Neural cell (in vitro differentiated cells): ENCODE measurements around the gene CNTNAP2. TPM values are rescaled to one million over a fixed set of nuclear protein-coding genes. Genes with fewer than 3 reads are reported as not detected.

ENCODE experiments used
- H2AFZ ChIP-seq: fragments of 200-600, 300-800 bp; sonication (generic), shearing (Covaris generic); 2 replicates; pipeline ENCODE4 v1.6.0; 2014; ENCODE audit warnings: low read depth, mild to moderate bottlenecking, antibody characterized with exemption, low read length, moderate library complexity
- H3F3A ChIP-seq: fragments of 200-600 bp; shearing (Covaris generic); 2 replicates; pipeline ENCODE4 v1.6.1; 2016; ENCODE audit warnings: mild to moderate bottlenecking, moderate library complexity, mixed read lengths, antibody characterized with exemption, low read length; ENCODE audit not compliant: insufficient read depth, poor library complexity, severe bottlenecking
- H3K27ac ChIP-seq: fragments of 200-600, 300-800 bp; sonication (generic), shearing (Covaris generic); 2 replicates; pipeline ENCODE4 v1.5.1; 2014; ENCODE audit warnings: mild to moderate bottlenecking, low read length, moderate library complexity
- H3K27me3 ChIP-seq: fragments of 300-800, 200-600 bp; sonication (generic), shearing (Covaris generic); 2 replicates; pipeline ENCODE4 v1.6.0; 2014; ENCODE audit warnings: mild to moderate bottlenecking, low read depth, low read length, moderate library complexity; ENCODE audit not compliant: insufficient read depth
- H3K36me3 ChIP-seq: fragments of 300-800, 200-600 bp; sonication (generic), shearing (Covaris generic); 2 replicates; pipeline ENCODE4 v1.5.1; 2014; ENCODE audit warnings: mild to moderate bottlenecking, antibody characterized with exemption, low read length, moderate library complexity; ENCODE audit not compliant: insufficient read depth
- H3K4me2 ChIP-seq: fragments of 300-800, 200-600 bp; sonication (generic), shearing (Covaris generic); 2 replicates; pipeline ENCODE4 v1.6.0; 2014; ENCODE audit warnings: mild to moderate bottlenecking, low read length
- H3K4me3 ChIP-seq: fragments of 300-800, 200-600 bp; sonication (generic), shearing (Covaris generic); 2 replicates; pipeline ENCODE4 v1.5.1; 2014; ENCODE audit warnings: mild to moderate bottlenecking, low read length, moderate library complexity
- H3K79me2 ChIP-seq: fragments of 200-600 bp; shearing (Covaris generic); replicated peaks from 2 replicates; pipeline ENCODE4 v1.6.0; 2014; ENCODE audit warnings: mild to moderate bottlenecking, low read length, moderate library complexity; ENCODE audit not compliant: insufficient read depth
- H3K9ac ChIP-seq: fragments of 300-800, 200-600 bp; sonication (generic), shearing (Covaris generic); 2 replicates; pipeline ENCODE4 v1.6.1; 2016; ENCODE audit warnings: mild to moderate bottlenecking, low read length, mixed read lengths
- H3K9me2 ChIP-seq: fragments of 200-600 bp; shearing (Covaris generic); 2 replicates; pipeline ENCODE4 v1.6.1; 2016; ENCODE audit warnings: mild to moderate bottlenecking, low read length, mixed read lengths; ENCODE audit not compliant: insufficient read depth
- H3K9me3 ChIP-seq: fragments of 200-600, 300-800 bp; sonication (generic), shearing (Covaris generic); 2 replicates; pipeline ENCODE4 v1.6.1; 2016; ENCODE audit warnings: mild to moderate bottlenecking, mixed run types, low read length, moderate library complexity, mixed read lengths
- H4K20me1 ChIP-seq: fragments of 200-600 bp; shearing (Covaris generic); 2 replicates; pipeline ENCODE4 v1.6.1; 2016; ENCODE audit warnings: mild to moderate bottlenecking, mixed run types; ENCODE audit not compliant: insufficient read depth
- CTCF ChIP-seq: fragments of 450-650 bp; IDR thresholded peaks from 2 replicates; pipeline ENCODE4 v1.5.1; 2014; ENCODE audit warnings: antibody characterized with exemption, mild to moderate bottlenecking, moderate library complexity; ENCODE audit not compliant: poor library complexity, severe bottlenecking
- EP300 ChIP-seq: fragments of 450-650 bp; conservative IDR thresholded peaks from 2 replicates; pipeline ENCODE4 v1.6.1; 2014; ENCODE audit warnings: antibody characterized with exemption, mild to moderate bottlenecking, moderate library complexity; ENCODE audit not compliant: poor library complexity, severe bottlenecking
- EZH2 ChIP-seq: fragments of 200-600, 300-800 bp; shearing (Covaris generic), sonication (generic); IDR thresholded peaks from 2 replicates; pipeline ENCODE4 v1.6.1; 2014; ENCODE audit warnings: antibody characterized with exemption, low read length, borderline replicate concordance, mild to moderate bottlenecking; ENCODE audit not compliant: insufficient read depth, poor library complexity, severe bottlenecking
- MXI1 ChIP-seq: fragments of 450-650 bp; conservative IDR thresholded peaks from 2 replicates; pipeline ENCODE4 v1.6.1; 2014; ENCODE audit warnings: antibody characterized with exemption, mild to moderate bottlenecking; ENCODE audit not compliant: poor library complexity, severe bottlenecking
- POLR2AphosphoS5 ChIP-seq: IDR thresholded peaks from 2 replicates; pipeline ENCODE4 v1.6.1; 2012
- RAD21 ChIP-seq: fragments of 450-650 bp; conservative IDR thresholded peaks from 2 replicates; pipeline ENCODE4 v1.6.1; 2014; ENCODE audit warnings: antibody characterized with exemption, mild to moderate bottlenecking, moderate library complexity
- REST ChIP-seq: IDR thresholded peaks from 2 replicates; pipeline ENCODE4 v1.6.1; 2012; ENCODE audit warnings: borderline replicate concordance
- SMC3 ChIP-seq: fragments of 450-650 bp; conservative IDR thresholded peaks from 2 replicates; pipeline ENCODE4 v1.6.1; 2014; ENCODE audit warnings: antibody characterized with exemption, mild to moderate bottlenecking, moderate library complexity; ENCODE audit not compliant: poor library complexity
- TAF1 ChIP-seq: IDR thresholded peaks from 2 replicates; pipeline ENCODE4 v1.6.1; 2012; ENCODE audit warnings: low read depth
- polyA plus RNA-seq: library from polyadenylated mRNA; depleted of rRNA; stranded (reverse); fragments of >200 nt; gene quantifications from 2 replicates; pipeline ENCODE4 v1.2.3, GENCODE V29; 2014

The CNTNAP2 gene
- polyA plus RNA-seq, 1 donor from 2014 or later: 276 TPM

- TF ChIP-seq REST (no peak), EP300 (no peak), MXI1 (no peak), CTCF (no peak), POLR2AphosphoS5 (no peak), TAF1 (no peak), SMC3 (no peak), RAD21 (no peak), EZH2 (no peak)
- H3F3A ChIP-seq: no peaks in the 10 kb centered on the region
- H3K9me2 ChIP-seq: no peaks in the 10 kb centered on the region
- H3K4me2 ChIP-seq: no peak overlapping the region
- no peak overlapping the region for H3K4me3 ChIP-seq
- no peaks in the 10 kb centered on the region for H3K36me3 ChIP-seq
- no peaks in the 10 kb centered on the region for H3K27me3 ChIP-seq
- no peaks in the 10 kb centered on the region for H3K9me3 ChIP-seq
- H3K27ac ChIP-seq: no peak overlapping the region
- H4K20me1 ChIP-seq: no peaks in the 10 kb centered on the region
- no peak overlapping the region for H2AFZ ChIP-seq
- H3K9ac ChIP-seq: no peak overlapping the region
- no peaks in the 10 kb centered on the region for H3K79me2 ChIP-seq
These were observed 2019.4 kb downstream of the CNTNAP2 start for GRCh38 chr7:148135997-148136396.

GRCh38 chr7:148142660-148143248 lies 2026.2 kb downstream of the CNTNAP2 start:
- no peak overlapping the region for H3K4me2 ChIP-seq
- H3K4me3 ChIP-seq: no peak overlapping the region
- H3K79me2 ChIP-seq: no peaks in the 10 kb centered on the region
- TF ChIP-seq MXI1: no peak
- TF ChIP-seq RAD21: peak; percentile 61
- TF ChIP-seq REST: no peak
- peak; percentile 59 for TF ChIP-seq CTCF
- no peak for TF ChIP-seq EP300
- TF ChIP-seq EZH2: no peak
- peak; percentile 43 for TF ChIP-seq SMC3
- no peak for TF ChIP-seq TAF1
- TF ChIP-seq POLR2AphosphoS5: no peak
- no peaks in the 10 kb centered on the region for H3K9me2 ChIP-seq
- H3K9me3 ChIP-seq: no peaks in the 10 kb centered on the region
- no peak overlapping the region for H3K9ac ChIP-seq
- peaks cover 5% of the 10 kb centered on the region for H3F3A ChIP-seq
- H4K20me1 ChIP-seq: no peaks in the 10 kb centered on the region
- H2AFZ ChIP-seq: no peak overlapping the region
- H3K27me3 ChIP-seq: no peaks in the 10 kb centered on the region
- no peaks in the 10 kb centered on the region for H3K36me3 ChIP-seq
- peak overlapping the region; percentile 76 for H3K27ac ChIP-seq
